ENCODE results near the gene MEAF6.

MEAF6 gene

GRCh38 chr1:37514350-37515184 is at the start of gene MEAF6:
Gene MEAF6, minus strand, starts transcription at chr1:37514766. Its CDS starts 20 bp downstream, at chr1:37514746.
- Histone ChIP-seq H3K9me2 (replicated peaks; ENCODE audit: insufficient read depth, low read length) (no peaks in the 10 kb centered on the region), H3F3A (ENCODE audit: insufficient read depth) (no peaks in the 10 kb centered on the region), H4K20me1 (ENCODE audit: low read depth, low read length) (no peaks in the 10 kb centered on the region), H3K4me3 (ENCODE audit: insufficient read depth, low read length, poor library complexity, severe bottlenecking) (peak within 1 kb of the TSS; percentile 60), H3K36me3 (ENCODE audit: low read length) (peaks cover 4% of the 10 kb centered on the region; the same call in 1 of the 2 replicates), H3K27ac (ENCODE audit: low read depth, low read length) (peak within 1 kb of the TSS; percentile 46), H3K79me2 (ENCODE audit: insufficient read depth, low read length) (peaks cover 21% of the 10 kb centered on the region), H3K9ac (ENCODE audit: low read length) (peak within 1 kb of the TSS; percentile 86), H3K9me3 (ENCODE audit: insufficient read depth, low read length) (no peaks in the 10 kb centered on the region), H2AFZ (ENCODE audit: low read depth, low read length, severe bottlenecking) (peak within 1 kb of the TSS; percentile 89), H3K4me2 (ENCODE audit: low read depth, low read length, poor library complexity, severe bottlenecking) (peak within 1 kb of the TSS; percentile 58), H3K27me3 (ENCODE audit: low read length) (no peaks in the 10 kb centered on the region)
- TF ChIP-seq EZH2phosphoT487 (conservative IDR thresholded peaks at IDR 0.05; ENCODE audit: low read length) (no peak), CTCF (IDR thresholded peaks at IDR 0.05; ENCODE audit: insufficient read depth, low read length, poor library complexity, severe bottlenecking) (peak; percentile 72)

GRCh38 chr1:37562984-37563383 is 48.4 kb upstream of the MEAF6 start:
- Histone ChIP-seq H3K9me3 (ENCODE audit: insufficient read depth, low read length) (no peaks in the 10 kb centered on the region), H3K4me2 (ENCODE audit: low read depth, low read length, poor library complexity, severe bottlenecking) (no peak overlapping the region), H3K9ac (ENCODE audit: low read length) (no peak overlapping the region), H3K27ac (ENCODE audit: low read depth, low read length) (no peak overlapping the region), H3K4me3 (ENCODE audit: insufficient read depth, low read length, poor library complexity, severe bottlenecking) (no peak overlapping the region), H3F3A (ENCODE audit: insufficient read depth) (no peaks in the 10 kb centered on the region), H3K36me3 (ENCODE audit: low read length) (peaks cover 22% of the 10 kb centered on the region; the same call in 1 of the 2 replicates), H3K9me2 (replicated peaks; ENCODE audit: insufficient read depth, low read length) (no peaks in the 10 kb centered on the region), H2AFZ (ENCODE audit: low read depth, low read length, severe bottlenecking) (no peak overlapping the region), H4K20me1 (ENCODE audit: low read depth, low read length) (no peaks in the 10 kb centered on the region), H3K79me2 (ENCODE audit: insufficient read depth, low read length) (no peaks in the 10 kb centered on the region), H3K27me3 (ENCODE audit: low read length) (no peaks in the 10 kb centered on the region)
- no peak for TF ChIP-seq CTCF (IDR thresholded peaks at IDR 0.05; ENCODE audit: insufficient read depth, low read length, poor library complexity, severe bottlenecking)
- no peak for TF ChIP-seq EZH2phosphoT487 (conservative IDR thresholded peaks at IDR 0.05; ENCODE audit: low read length)

- no peak overlapping the region for H3K27ac ChIP-seq (ENCODE audit: low read depth, low read length)
- no peaks in the 10 kb centered on the region for H3K79me2 ChIP-seq (ENCODE audit: insufficient read depth, low read length)
- no peak overlapping the region for H3K9ac ChIP-seq (ENCODE audit: low read length)
- no peak for TF ChIP-seq EZH2phosphoT487 (conservative IDR thresholded peaks at IDR 0.05; ENCODE audit: low read length)
- TF ChIP-seq CTCF (IDR thresholded peaks at IDR 0.05; ENCODE audit: insufficient read depth, low read length, poor library complexity, severe bottlenecking) = peak; percentile 61
- no peak overlapping the region for H3K4me2 ChIP-seq (ENCODE audit: low read depth, low read length, poor library complexity, severe bottlenecking)
- H4K20me1 ChIP-seq (ENCODE audit: low read depth, low read length) = no peaks in the 10 kb centered on the region
- H3K36me3 ChIP-seq (ENCODE audit: low read length) = peaks cover 12% of the 10 kb centered on the region; the same call in 1 of the 2 replicates
- H3K9me3 ChIP-seq (ENCODE audit: insufficient read depth, low read length) = no peaks in the 10 kb centered on the region
- no peak overlapping the region for H2AFZ ChIP-seq (ENCODE audit: low read depth, low read length, severe bottlenecking)
- no peaks in the 10 kb centered on the region for H3K27me3 ChIP-seq (ENCODE audit: low read length)
- no peaks in the 10 kb centered on the region for H3F3A ChIP-seq (ENCODE audit: insufficient read depth)
- H3K9me2 ChIP-seq (replicated peaks; ENCODE audit: insufficient read depth, low read length) = no peaks in the 10 kb centered on the region
- no peak overlapping the region for H3K4me3 ChIP-seq (ENCODE audit: insufficient read depth, low read length, poor library complexity, severe bottlenecking)
Observed at GRCh38 chr1:37561133-37562132, 46.9 kb upstream of the MEAF6 start.
